ENCODE measurements around the gene PTPA.
"Not testable (repeated sequence)": the region's sequence is repeated elsewhere in the genome, so short reads cannot be mapped to it uniquely, and the experiment has no call there.

PTPA gene

DNA sequence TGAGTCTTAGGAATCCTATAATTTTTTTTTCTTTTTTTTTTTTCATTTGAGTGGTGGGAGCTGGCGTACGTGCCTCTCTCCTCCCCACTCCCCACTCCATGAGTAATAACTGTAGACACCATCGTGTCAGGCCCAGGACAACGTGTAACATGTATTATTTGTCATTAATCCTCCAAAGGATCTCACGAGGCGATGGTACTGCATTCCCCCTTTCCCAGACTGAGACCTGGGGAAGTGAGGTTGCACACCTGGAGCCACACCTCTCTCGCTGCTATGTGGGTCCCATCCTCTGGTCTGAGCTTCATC, 73.0 kb downstream of the PTPA start:
- DNase-seq (ENCODE audit: low spot score), result no peak
- 0 out of 2 replicates have a peak overlapping the region, but pooled peaks have one; percentile 1 for H3K27ac ChIP-seq
- ChIA-PET POLR2A (ENCODE audit: low non-redundant PET) (interaction anchor here (0.7 to 0.8 kb wide), 2 partner anchors 41 to 150 kb away, joined by 3 to 4 read pairs; no protein-coding TSS in a partner anchor), CTCF (interaction anchor here (0.5 to 1.6 kb wide), 6 partner anchors 10 to 1850 kb away, joined by 3 to 7 read pairs (median 4); no protein-coding TSS in a partner anchor)
- no peak for TF ChIP-seq CTCF (conservative IDR thresholded peaks at IDR 0.05; ENCODE audit: low read depth)

GRCh38 chr9:129184596-129185122, 73.4 kb downstream of the PTPA start:
- CTCF ChIA-PET, result interaction anchor here (0.5 to 1.6 kb wide), 5 partner anchors 11 to 440 kb away, joined by 3 to 7 read pairs (median 4); no protein-coding TSS in a partner anchor
- POLR2A ChIA-PET (ENCODE audit: low non-redundant PET), result interaction anchor here (0.7 kb wide), 1 partner anchor 150 kb away, joined by 3 read pairs; no protein-coding TSS in a partner anchor
- H3K27ac ChIP-seq, result peak overlapping the region; percentile 1; the same call in 1 of the 2 replicates
- no peak for DNase-seq (ENCODE audit: low spot score)
- TF ChIP-seq CTCF (conservative IDR thresholded peaks at IDR 0.05; ENCODE audit: low read depth), result no peak

GRCh38 chr9:129185402-129185801, 74.2 kb downstream of the PTPA start:
- H3K27ac ChIP-seq, result no peak overlapping the region
- ChIA-PET POLR2A (ENCODE audit: low non-redundant PET) (no interaction called here), CTCF (no interaction called here)

GRCh38 chr9:129185991-129186390, 74.8 kb downstream of the PTPA start:
- no peak overlapping the region for H3K27ac ChIP-seq
- CTCF ChIA-PET, result interaction anchor here (0.7 kb wide), 1 partner anchor 8 kb away, joined by 3 read pairs; the partner anchor contains the start of gene IER5L
- DNase-seq (ENCODE audit: low spot score), result no peak
- no peak for TF ChIP-seq CTCF (conservative IDR thresholded peaks at IDR 0.05; ENCODE audit: low read depth)
- POLR2A ChIA-PET (ENCODE audit: low non-redundant PET), result interaction anchor here (1.7 kb wide), 1 partner anchor 8 kb away, joined by 4 read pairs; the partner anchor contains the start of gene IER5L

More at GRCh38 chr9:129185402-129185801, 74.2 kb downstream of the PTPA start:
- TF ChIP-seq CTCF (conservative IDR thresholded peaks at IDR 0.05; ENCODE audit: low read depth), result no peak
- no peak for DNase-seq (ENCODE audit: low spot score)

- no peak for TF ChIP-seq CTCF (conservative IDR thresholded peaks at IDR 0.05; ENCODE audit: low read depth)
- ChIA-PET CTCF (interaction anchor here (0.6 to 1.1 kb wide), 4 partner anchors 11 to 433 kb away, joined by 3 to 6 read pairs (median 4); no protein-coding TSS in a partner anchor), POLR2A (ENCODE audit: low non-redundant PET) (interaction anchor here (1.7 kb wide), 1 partner anchor 9 kb away, joined by 4 read pairs; the partner anchor contains the start of gene IER5L)
- no peak overlapping the region for H3K27ac ChIP-seq
- DNase-seq (ENCODE audit: low spot score), result no peak
These were observed 75.8 kb downstream of the PTPA start for GRCh38 chr9:129187042-129187441.

- CTCF ChIA-PET; DNase-seq (ENCODE audit: low spot score); H3K27ac ChIP-seq: not testable (repeated sequence)
- POLR2A ChIA-PET (ENCODE audit: low non-redundant PET), result interaction anchor here (1.8 kb wide), 1 partner anchor 12 kb away, joined by 5 read pairs; the partner anchor contains the start of gene IER5L
These were observed 78.8 kb downstream of the PTPA start for GRCh38 chr9:129189971-129190370.

DNA sequence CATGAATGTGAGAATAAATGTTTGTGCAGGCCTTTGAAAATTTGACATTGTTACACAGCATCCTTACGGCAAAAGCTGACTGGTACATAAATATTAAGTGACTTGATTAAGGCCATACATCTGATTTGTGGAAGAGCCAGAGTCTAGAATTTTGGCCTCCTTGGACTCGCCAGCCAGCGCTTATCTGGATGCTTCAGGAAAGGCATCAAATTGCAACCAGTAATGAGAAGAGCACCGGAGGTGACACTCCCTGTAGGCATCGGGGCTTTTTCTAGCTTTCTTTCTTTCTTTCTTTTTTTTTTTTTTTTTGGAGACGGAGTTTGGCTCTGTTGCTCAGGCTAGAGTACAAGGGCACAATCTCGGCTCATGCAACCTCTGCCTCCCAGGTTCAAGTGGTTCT, 80.0 kb downstream of the PTPA start:
- POLR2A ChIA-PET (ENCODE audit: low non-redundant PET), result interaction anchor here (0.6 to 1.0 kb wide), 3 partner anchors 13 to 446 kb away, joined by 3 to 4 read pairs (median 3); partner anchors contain the start of gene IER5L
- no peak for DNase-seq (ENCODE audit: low spot score)
- TF ChIP-seq CTCF (conservative IDR thresholded peaks at IDR 0.05; ENCODE audit: low read depth), result no peak
- CTCF ChIA-PET, result interaction anchor here (0.5 to 1.6 kb wide), 4 partner anchors 75 to 433 kb away, joined by 3 to 4 read pairs (median 3); no protein-coding TSS in a partner anchor
- no peak overlapping the region for H3K27ac ChIP-seq
